Fibroblast of mammary gland (primary cell): ENCODE data around the gene MMS22L.
A peak's percentile ranks its signal among the peaks of the same experiment; 100 is the strongest.

ENCODE experiments used
- DNase-seq: peaks from one replicate; pipeline ENCODE4 v3.0.0-alpha.2; 2010; ENCODE audit warnings: low read depth
- H3K4me3 ChIP-seq: 2 replicates; pipeline ENCODE4 v1.5.1; 2011; ENCODE audit warnings: low read depth, mild to moderate bottlenecking, low read length, moderate library complexity; ENCODE audit not compliant: control insufficient read depth
- TF ChIP-seq, protein P1 (sequence below): conservative IDR thresholded peaks from 2 replicates; pipeline ENCODE4 v1.5.1; 2011; ENCODE audit warnings: low read depth, low read length, inconsistent platforms; ENCODE audit not compliant: control insufficient read depth, insufficient read depth

MMS22L gene

DNA sequence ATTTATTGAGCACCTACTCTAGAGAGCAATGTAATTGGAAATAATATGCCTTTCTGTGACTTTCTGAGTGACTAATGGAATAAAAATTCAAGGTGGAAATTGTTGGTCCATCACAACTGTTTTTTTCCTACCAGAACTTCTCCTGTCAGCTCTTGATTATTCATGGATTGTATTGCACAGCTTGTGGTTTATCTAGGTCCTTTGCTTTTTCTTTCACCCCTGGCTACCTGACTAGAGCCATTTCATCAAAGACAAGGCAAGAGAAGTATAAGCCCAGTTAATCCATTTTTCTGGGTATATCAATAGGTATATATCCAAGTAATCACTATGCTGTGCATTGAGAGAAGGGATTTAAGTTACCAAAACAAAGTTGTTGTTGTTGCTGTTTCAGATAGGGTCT lies 168.4 kb downstream of the MMS22L start:
- H3K4me3 ChIP-seq: no peak overlapping the region
- TF ChIP-seq, protein P1, sequence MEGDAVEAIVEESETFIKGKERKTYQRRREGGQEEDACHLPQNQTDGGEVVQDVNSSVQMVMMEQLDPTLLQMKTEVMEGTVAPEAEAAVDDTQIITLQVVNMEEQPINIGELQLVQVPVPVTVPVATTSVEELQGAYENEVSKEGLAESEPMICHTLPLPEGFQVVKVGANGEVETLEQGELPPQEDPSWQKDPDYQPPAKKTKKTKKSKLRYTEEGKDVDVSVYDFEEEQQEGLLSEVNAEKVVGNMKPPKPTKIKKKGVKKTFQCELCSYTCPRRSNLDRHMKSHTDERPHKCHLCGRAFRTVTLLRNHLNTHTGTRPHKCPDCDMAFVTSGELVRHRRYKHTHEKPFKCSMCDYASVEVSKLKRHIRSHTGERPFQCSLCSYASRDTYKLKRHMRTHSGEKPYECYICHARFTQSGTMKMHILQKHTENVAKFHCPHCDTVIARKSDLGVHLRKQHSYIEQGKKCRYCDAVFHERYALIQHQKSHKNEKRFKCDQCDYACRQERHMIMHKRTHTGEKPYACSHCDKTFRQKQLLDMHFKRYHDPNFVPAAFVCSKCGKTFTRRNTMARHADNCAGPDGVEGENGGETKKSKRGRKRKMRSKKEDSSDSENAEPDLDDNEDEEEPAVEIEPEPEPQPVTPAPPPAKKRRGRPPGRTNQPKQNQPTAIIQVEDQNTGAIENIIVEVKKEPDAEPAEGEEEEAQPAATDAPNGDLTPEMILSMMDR: no peak
- DNase-seq: no peak

- TF ChIP-seq, protein P1: no peak
- DNase-seq: no peak
- H3K4me3 ChIP-seq: no peak overlapping the region
Measured at GRCh38 chr6:97113170-97113569, 169.8 kb downstream of the MMS22L start.

- no peak for DNase-seq
- H3K4me3 ChIP-seq: no peak overlapping the region
- TF ChIP-seq, protein P1: no peak
Measured at GRCh38 chr6:97111243-97111642, 171.8 kb downstream of the MMS22L start.

DNA sequence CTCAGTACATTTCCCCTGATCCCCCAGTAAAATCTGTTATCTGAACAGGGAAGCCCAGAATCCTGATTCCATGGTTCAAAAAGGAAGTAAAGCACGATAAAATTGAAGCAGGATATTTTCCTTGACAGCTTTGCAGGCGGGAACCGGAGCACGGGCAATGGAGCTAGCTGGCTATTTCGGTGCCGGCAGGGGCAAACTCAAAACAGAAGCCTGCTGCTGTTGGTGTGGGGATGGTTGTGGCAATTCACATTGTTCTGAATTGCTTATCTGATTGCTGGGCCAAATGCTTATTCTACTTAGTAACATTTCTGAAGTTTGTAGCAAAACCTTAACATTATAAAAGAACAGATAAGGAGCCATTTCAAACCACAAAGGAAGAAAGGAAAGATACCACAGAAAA lies 172.4 kb downstream of the MMS22L start:
- no peak for DNase-seq
- TF ChIP-seq, protein P1: no peak
- no peak overlapping the region for H3K4me3 ChIP-seq

DNA sequence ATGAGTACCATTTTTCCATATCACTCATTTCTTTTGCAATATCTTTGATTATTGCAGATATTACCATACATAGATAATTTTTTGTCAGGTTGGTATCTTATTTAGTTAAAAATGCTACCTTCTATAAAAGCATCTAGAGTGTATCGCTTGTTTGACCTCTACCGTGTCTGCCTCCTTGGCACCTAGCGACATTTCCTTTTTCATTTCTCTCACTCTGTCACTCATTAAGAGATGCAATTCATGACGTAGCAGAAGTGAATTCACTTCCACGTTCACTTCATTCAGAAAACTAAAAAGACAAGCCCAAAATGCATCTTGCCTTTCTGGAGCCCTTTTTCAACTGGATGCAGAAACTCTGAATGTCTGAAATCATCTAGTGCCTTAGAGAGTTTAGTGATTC lies 172.9 kb downstream of the MMS22L start:
- DNase-seq: no peak
- TF ChIP-seq, protein P1: no peak
- H3K4me3 ChIP-seq: no peak overlapping the region

- DNase-seq: no peak
- no peak overlapping the region for H3K4me3 ChIP-seq
- TF ChIP-seq, protein P1: no peak
Measured at GRCh38 chr6:97109444-97109843, 173.6 kb downstream of the MMS22L start.

GRCh38 chr6:97102145-97102790 lies 180.7 kb downstream of the MMS22L start:
- DNase-seq: peak; percentile 6
- TF ChIP-seq, protein P1: no peak
- no peak overlapping the region for H3K4me3 ChIP-seq
